ENCODE data around the gene TSPEAR. TPM values are rescaled to one million over a fixed set of nuclear protein-coding genes. Genes with fewer than 3 reads are reported as not detected.

Gene TSPEAR
- total RNA-seq, 1 experiment from 2014 or later = not detected

GRCh38 chr21:44579833-44580144, 131.6 kb downstream of the TSPEAR start:
- H3K27ac ChIP-seq (ENCODE audit: low read length) = no peak overlapping the region
- CTCF ChIA-PET = interaction anchor here (0.7 kb wide), 2 partner anchors 30 to 90 kb away, joined by 3 to 4 read pairs; no protein-coding TSS in a partner anchor
- H3K36me3 ChIP-seq (ENCODE audit: control insufficient read depth, insufficient read depth, low read length) = no peaks in the 10 kb centered on the region
- in situ Hi-C loops (cut with HindIII; ENCODE audit: low pct_unique_long_range_greater_than_20kb, low sequenced_read_pairs) = no loop called here
- POLR2A ChIA-PET = no interaction called here
- 0 out of 2 replicates have a peak, but pooled peaks cover 7% of the 10 kb centered on the region for H3K9me3 ChIP-seq (ENCODE audit: control insufficient read depth, insufficient read depth, low read depth, low read length)
- H3K27me3 ChIP-seq (ENCODE audit: control insufficient read depth, insufficient read depth, low read length) = peaks cover 4% of the 10 kb centered on the region
- peak; percentile 32; the same call in 1 of the 2 replicates for ATAC-seq
- H3K4me1 ChIP-seq (ENCODE audit: control insufficient read depth, insufficient read depth, low read length) = peaks cover 4% of the 10 kb centered on the region; the same call in 1 of the 2 replicates
- no TSS peak for BruUV-seq (replicated peaks)
- no peak for DNase-seq (ENCODE audit: low read depth, low spot score)
- no peak overlapping the region for H3K4me3 ChIP-seq (ENCODE audit: low read depth in 2 of 2, low read length in 2 of 2)
- intact Hi-C loops (cut with micrococcal nuclease; ENCODE audit: unreplicated experiment) = no loop called here
- TF ChIP-seq POLR2AphosphoS5 (IDR thresholded peaks at IDR 0.05; ENCODE audit: low read depth, low read length) (no peak), REST (IDR thresholded peaks at IDR 0.05; ENCODE audit: insufficient read depth in 1 of 2, low read depth in 2 of 2, low read length in 1 of 2) (no peak), TCF7L2 (IDR thresholded peaks at IDR 0.05; ENCODE audit: low read depth, low read length) (no peak), SIN3A (IDR thresholded peaks at IDR 0.05; ENCODE audit: borderline replicate concordance, insufficient read depth, low read depth, low read length) (no peak)
- TF ChIP-seq, protein P1, sequence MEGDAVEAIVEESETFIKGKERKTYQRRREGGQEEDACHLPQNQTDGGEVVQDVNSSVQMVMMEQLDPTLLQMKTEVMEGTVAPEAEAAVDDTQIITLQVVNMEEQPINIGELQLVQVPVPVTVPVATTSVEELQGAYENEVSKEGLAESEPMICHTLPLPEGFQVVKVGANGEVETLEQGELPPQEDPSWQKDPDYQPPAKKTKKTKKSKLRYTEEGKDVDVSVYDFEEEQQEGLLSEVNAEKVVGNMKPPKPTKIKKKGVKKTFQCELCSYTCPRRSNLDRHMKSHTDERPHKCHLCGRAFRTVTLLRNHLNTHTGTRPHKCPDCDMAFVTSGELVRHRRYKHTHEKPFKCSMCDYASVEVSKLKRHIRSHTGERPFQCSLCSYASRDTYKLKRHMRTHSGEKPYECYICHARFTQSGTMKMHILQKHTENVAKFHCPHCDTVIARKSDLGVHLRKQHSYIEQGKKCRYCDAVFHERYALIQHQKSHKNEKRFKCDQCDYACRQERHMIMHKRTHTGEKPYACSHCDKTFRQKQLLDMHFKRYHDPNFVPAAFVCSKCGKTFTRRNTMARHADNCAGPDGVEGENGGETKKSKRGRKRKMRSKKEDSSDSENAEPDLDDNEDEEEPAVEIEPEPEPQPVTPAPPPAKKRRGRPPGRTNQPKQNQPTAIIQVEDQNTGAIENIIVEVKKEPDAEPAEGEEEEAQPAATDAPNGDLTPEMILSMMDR (IDR thresholded peaks at IDR 0.05) = no peak

DNA sequence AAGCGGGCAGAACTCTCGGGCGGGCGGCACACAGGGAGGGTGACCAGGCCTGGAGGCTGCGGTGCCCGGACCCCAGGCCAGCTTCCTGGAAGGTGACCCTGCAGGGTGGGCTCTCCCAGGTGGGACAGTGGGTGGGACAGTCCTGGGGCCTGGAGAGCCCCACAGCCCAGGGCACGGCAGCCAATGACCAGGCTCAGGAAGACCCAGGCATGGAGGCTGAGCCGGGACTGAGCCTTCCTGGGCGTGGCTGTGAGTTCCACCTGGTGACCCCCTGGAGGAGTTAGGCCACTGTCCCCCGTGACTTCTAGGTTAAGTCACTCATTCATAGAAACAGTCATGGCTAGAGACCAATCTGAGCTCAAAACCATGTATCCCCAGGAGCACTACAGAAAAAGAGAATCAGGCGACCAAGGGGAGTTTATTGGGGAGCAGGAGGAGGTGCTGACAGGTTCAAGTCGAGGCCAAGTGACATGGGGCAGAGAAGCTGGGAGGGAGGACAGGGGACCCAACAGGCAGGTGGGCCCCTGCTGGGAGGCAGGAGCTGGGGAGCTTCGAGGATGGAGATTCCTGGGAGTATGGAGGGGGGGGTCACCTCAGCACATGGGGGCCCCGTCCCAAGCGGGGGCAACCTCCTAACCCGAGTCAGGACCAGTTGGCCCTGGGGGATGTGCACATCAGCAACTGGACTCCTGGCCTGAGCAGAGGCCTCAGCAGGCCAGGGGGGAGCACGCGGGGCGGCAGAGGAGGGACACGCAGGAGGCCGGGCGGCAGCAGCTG, 132.1 kb downstream of the TSPEAR start:
- BruUV-seq (replicated peaks) = no TSS peak

More for the DNA sequence above, 132.1 kb downstream of the TSPEAR start:
- H3K27me3 ChIP-seq (ENCODE audit: control insufficient read depth, insufficient read depth, low read length) = no peaks in the 10 kb centered on the region; the same call in 1 of the 2 replicates
- ChIA-PET POLR2A (interaction anchor here (0.6 kb wide), 1 partner anchor 9 kb away, joined by 3 read pairs; no protein-coding TSS in a partner anchor), CTCF (interaction anchor here (0.6 kb wide), 1 partner anchor 561 kb away, joined by 4 read pairs; no protein-coding TSS in a partner anchor)
- H3K4me3 ChIP-seq (ENCODE audit: low read depth in 2 of 2, low read length in 2 of 2) = no peak overlapping the region
- DNase-seq (ENCODE audit: low read depth, low spot score) (no peak), ATAC-seq (no peak)
- H3K27ac ChIP-seq (ENCODE audit: low read length) = no peak overlapping the region
- intact Hi-C loops (cut with micrococcal nuclease; ENCODE audit: unreplicated experiment) (no loop called here), in situ Hi-C loops (cut with HindIII; ENCODE audit: low pct_unique_long_range_greater_than_20kb, low sequenced_read_pairs) (no loop called here)
- no peak for TF ChIP-seq POLR2AphosphoS5 (IDR thresholded peaks at IDR 0.05; ENCODE audit: low read depth, low read length)
- TF ChIP-seq, protein P1 (IDR thresholded peaks at IDR 0.05) = no peak
- no peak for TF ChIP-seq TCF7L2 (IDR thresholded peaks at IDR 0.05; ENCODE audit: low read depth, low read length)
- no peak for TF ChIP-seq REST (IDR thresholded peaks at IDR 0.05; ENCODE audit: insufficient read depth in 1 of 2, low read depth in 2 of 2, low read length in 1 of 2)
- TF ChIP-seq SIN3A (IDR thresholded peaks at IDR 0.05; ENCODE audit: borderline replicate concordance, insufficient read depth, low read depth, low read length) = no peak
- 0 out of 2 replicates have a peak, but pooled peaks cover 7% of the 10 kb centered on the region for H3K9me3 ChIP-seq (ENCODE audit: control insufficient read depth, insufficient read depth, low read depth, low read length)
- no peaks in the 10 kb centered on the region for H3K36me3 ChIP-seq (ENCODE audit: control insufficient read depth, insufficient read depth, low read length)
- H3K4me1 ChIP-seq (ENCODE audit: control insufficient read depth, insufficient read depth, low read length) = peaks cover 4% of the 10 kb centered on the region; the same call in 1 of the 2 replicates
